ENCODE measurements around the gene NKAIN1.

GRCh38 chr1:31159869-31160611 lies 79.6 kb downstream of the NKAIN1 start:
- TF ChIP-seq POLR2A (IDR thresholded peaks at IDR 0.05) = no peak
- TF ChIP-seq, protein P1, sequence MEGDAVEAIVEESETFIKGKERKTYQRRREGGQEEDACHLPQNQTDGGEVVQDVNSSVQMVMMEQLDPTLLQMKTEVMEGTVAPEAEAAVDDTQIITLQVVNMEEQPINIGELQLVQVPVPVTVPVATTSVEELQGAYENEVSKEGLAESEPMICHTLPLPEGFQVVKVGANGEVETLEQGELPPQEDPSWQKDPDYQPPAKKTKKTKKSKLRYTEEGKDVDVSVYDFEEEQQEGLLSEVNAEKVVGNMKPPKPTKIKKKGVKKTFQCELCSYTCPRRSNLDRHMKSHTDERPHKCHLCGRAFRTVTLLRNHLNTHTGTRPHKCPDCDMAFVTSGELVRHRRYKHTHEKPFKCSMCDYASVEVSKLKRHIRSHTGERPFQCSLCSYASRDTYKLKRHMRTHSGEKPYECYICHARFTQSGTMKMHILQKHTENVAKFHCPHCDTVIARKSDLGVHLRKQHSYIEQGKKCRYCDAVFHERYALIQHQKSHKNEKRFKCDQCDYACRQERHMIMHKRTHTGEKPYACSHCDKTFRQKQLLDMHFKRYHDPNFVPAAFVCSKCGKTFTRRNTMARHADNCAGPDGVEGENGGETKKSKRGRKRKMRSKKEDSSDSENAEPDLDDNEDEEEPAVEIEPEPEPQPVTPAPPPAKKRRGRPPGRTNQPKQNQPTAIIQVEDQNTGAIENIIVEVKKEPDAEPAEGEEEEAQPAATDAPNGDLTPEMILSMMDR (IDR thresholded peaks at IDR 0.05) = no peak

All from uterus (tissue), 2 donors.